GM23338 (cell line): ENCODE results near the gene CERK. TPM values are rescaled to one million over a fixed set of nuclear protein-coding genes. Genes with fewer than 3 reads are reported as not detected.

ENCODE experiments used
- ATAC-seq: fragments of 200-7000 bp; cut with Tn5 transposase; 3 replicates; pipeline ENCODE4 v1.9.1; 2020
- DNase-seq: peaks from one replicate; pipeline ENCODE4 v3.0.0-alpha.2; 2015; ENCODE audit warnings: low spot score
- H2AFZ ChIP-seq: fragments of 200-600 bp; sonication (generic); 2 replicates; pipeline ENCODE4 v1.8.0; 2016; ENCODE audit warnings: antibody characterized with exemption, mild to moderate bottlenecking, moderate library complexity
- H3F3A ChIP-seq: fragments of 200-600 bp; sonication (generic); replicated peaks from 2 replicates; pipeline ENCODE4 v1.8.0; 2017; ENCODE audit warnings: antibody characterized with exemption, mixed run types, low read depth
- H3K27ac ChIP-seq: fragments of 200-600 bp; sonication (generic); 2 replicates; pipeline ENCODE4 v1.6.1; 2016; ENCODE audit warnings: low read depth
- H3K27me3 ChIP-seq: fragments of 200-600 bp; sonication (generic); 2 replicates; pipeline ENCODE4 v1.8.0; 2016; ENCODE audit warnings: mild to moderate bottlenecking, mixed run types, moderate library complexity; ENCODE audit not compliant: insufficient read depth
- H3K36me3 ChIP-seq: fragments of 200-600 bp; sonication (generic); 2 replicates; pipeline ENCODE4 v1.8.0; 2016; ENCODE audit warnings: mild to moderate bottlenecking; ENCODE audit not compliant: insufficient read depth
- H3K4me1 ChIP-seq: fragments of 200-600 bp; sonication (generic); 2 replicates; pipeline ENCODE4 v1.8.0; 2016; ENCODE audit warnings: mild to moderate bottlenecking, moderate library complexity; ENCODE audit not compliant: insufficient read depth
- H3K4me2 ChIP-seq: fragments of 200-600 bp; sonication (generic); 2 replicates; pipeline ENCODE4 v1.7.1; 2017; ENCODE audit warnings: mixed run types
- H3K4me3 ChIP-seq: fragments of 200-600 bp; sonication (generic); 2 replicates; pipeline ENCODE4 v1.6.1; 2016; ENCODE audit warnings: mixed run types
- H3K79me2 ChIP-seq: fragments of 200-600 bp; sonication (generic); replicated peaks from 2 replicates; pipeline ENCODE4 v1.8.0; 2017; ENCODE audit warnings: mild to moderate bottlenecking; ENCODE audit not compliant: insufficient read depth
- H3K9me2 ChIP-seq: fragments of 200-600 bp; sonication (generic); 2 replicates; pipeline ENCODE4 v1.8.0; 2017; ENCODE audit not compliant: insufficient read depth
- H4K20me1 ChIP-seq: fragments of 200-600 bp; sonication (generic); replicated peaks from 2 replicates; pipeline ENCODE4 v1.8.0; 2017; ENCODE audit warnings: mild to moderate bottlenecking; ENCODE audit not compliant: insufficient read depth
- H3K27ac Mint-ChIP-seq: 2 replicates; pipeline ENCODE4 v1.8.0; 2020; ENCODE audit warnings: inconsistent platforms, mild to moderate bottlenecking, moderate library complexity, mixed read lengths
- H3K27me3 Mint-ChIP-seq: 3 replicates; pipeline ENCODE4 v1.8.0; 2022; ENCODE audit warnings: low read depth, mild to moderate bottlenecking, moderate library complexity, mixed read lengths, inconsistent platforms; ENCODE audit not compliant: insufficient read depth, poor library complexity
- H3K36me3 Mint-ChIP-seq: 3 replicates; pipeline ENCODE4 v1.8.0; 2021; ENCODE audit warnings: low read depth, mild to moderate bottlenecking, inconsistent platforms, moderate library complexity, mixed read lengths
- H3K4me1 Mint-ChIP-seq: 3 replicates; pipeline ENCODE4 v1.8.0; 2020; ENCODE audit warnings: mild to moderate bottlenecking, inconsistent platforms, mixed read lengths
- H3K4me3 Mint-ChIP-seq: 3 replicates; pipeline ENCODE4 v1.8.0; 2021; ENCODE audit warnings: moderate library complexity, mild to moderate bottlenecking, inconsistent platforms, mixed read lengths
- H3K9me3 Mint-ChIP-seq: 3 replicates; pipeline ENCODE4 v1.8.0; 2020; ENCODE audit warnings: moderate library complexity, mild to moderate bottlenecking, inconsistent platforms, mixed read lengths
- CREB1 ChIP-seq: fragments of 250-450 bp; sonication (Bioruptor Pico); IDR thresholded peaks from 2 replicates; pipeline ENCODE4 v1.5.0; 2020; ENCODE audit warnings: low read depth, mild to moderate bottlenecking, moderate library complexity
- CTCF ChIP-seq, 2 experiments: fragments of 200-600 bp in 1 of 2; sonication (generic) in 1 of 2; conservative IDR thresholded peaks; 2 replicates each; pipeline versions ENCODE4 v1.5.1 to v1.6.1; 2016 to 2017; ENCODE audit warnings: antibody characterized with exemption in 2 of 2, low read depth in 2 of 2, mild to moderate bottlenecking in 2 of 2, moderate library complexity in 1 of 2
- ETS1 ChIP-seq: IDR thresholded peaks from 2 replicates; pipeline ENCODE4 v1.6.1; 2016; ENCODE audit warnings: antibody characterized with exemption
- EZH2 ChIP-seq: fragments of 200-600 bp; sonication (generic); IDR thresholded peaks from one replicate; pipeline ENCODE4 v1.8.0; 2017; ENCODE audit warnings: antibody characterized with exemption, mild to moderate bottlenecking, low read depth; ENCODE audit not compliant: unreplicated experiment
- EZH2phosphoT487 ChIP-seq: fragments of 200-600 bp; sonication (generic); IDR thresholded peaks from one replicate; pipeline ENCODE4 v1.8.1; 2018; ENCODE audit warnings: antibody characterized with exemption; ENCODE audit not compliant: unreplicated experiment
- JUNB ChIP-seq: IDR thresholded peaks from one replicate; pipeline ENCODE4 v1.6.1; 2016; ENCODE audit warnings: antibody characterized with exemption; ENCODE audit not compliant: unreplicated experiment
- REST ChIP-seq: IDR thresholded peaks from one replicate; pipeline ENCODE4 v1.6.1; 2018; ENCODE audit warnings: antibody characterized with exemption; ENCODE audit not compliant: unreplicated experiment
- STAT1 ChIP-seq: IDR thresholded peaks from one replicate; pipeline ENCODE4 v1.6.1; 2016; ENCODE audit warnings: antibody characterized with exemption; ENCODE audit not compliant: unreplicated experiment
- ZNF331 ChIP-seq: fragments of 250-450 bp; sonication (Bioruptor Pico); IDR thresholded peaks from 2 replicates; pipeline ENCODE4 v1.5.0; 2020; ENCODE audit warnings: low read depth, mild to moderate bottlenecking, moderate library complexity
- ZNF462 ChIP-seq: fragments of 250-450 bp; sonication (Bioruptor Pico); IDR thresholded peaks from 2 replicates; pipeline ENCODE4 v1.5.0; 2020; ENCODE audit warnings: mild to moderate bottlenecking, moderate library complexity
- polyA plus RNA-seq: library from polyadenylated mRNA; unstranded; fragments of >200 nt; fragmentation: Nextera tagmentation; extraction: Ambion mirVana; gene quantifications from 2 replicates; pipeline ENCODE4 v1.2.1, GENCODE V29; 2016
- total RNA-seq: library from RNA; depleted of rRNA; stranded (reverse); fragments of >200 nt; shearing (Covaris generic); gene quantifications from 2 replicates; pipeline ENCODE4 v1.2.3, GENCODE V29; 2014

The CERK gene
- total and polyA plus RNA-seq, 2 experiments from 2014 or later = 12.7 to 62.9 TPM

DNA sequence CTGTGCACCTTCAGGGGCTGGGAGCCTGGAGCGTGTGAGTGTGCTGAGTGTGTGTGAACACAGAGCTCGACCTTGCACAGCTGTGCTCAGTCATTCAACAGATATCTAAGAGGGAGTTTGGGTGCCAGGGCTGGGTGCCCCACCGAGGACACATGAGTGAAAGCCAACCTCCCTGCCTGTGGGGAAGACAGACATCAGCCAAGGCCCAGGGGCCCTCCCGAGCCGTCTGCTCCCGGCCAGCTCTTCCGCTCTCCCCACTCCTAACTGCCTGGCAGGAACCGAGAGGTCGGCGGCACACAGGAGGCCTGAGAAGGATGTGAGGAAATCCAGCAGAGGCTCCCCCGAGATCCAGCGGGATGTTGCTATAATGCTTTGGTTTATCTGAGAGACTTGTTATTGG lies 32.0 kb downstream of the CERK start:
- H4K20me1 ChIP-seq = no peaks in the 10 kb centered on the region
- H3K27ac ChIP-seq = no peak overlapping the region
- Mint-ChIP-seq H3K4me1 (peaks cover 3% of the 10 kb centered on the region; the same call in 2 of the 3 replicates), H3K27me3 (peaks cover 8% of the 10 kb centered on the region), H3K4me3 (no peak overlapping the region), H3K9me3 (no peaks in the 10 kb centered on the region; the same call in 2 of the 3 replicates), H3K27ac (no peak overlapping the region), H3K36me3 (peaks cover 56% of the 10 kb centered on the region)
- TF ChIP-seq STAT1 = no peak
- no peak for TF ChIP-seq EZH2phosphoT487
- TF ChIP-seq ZNF331 (CRISPR knock-in tag) = no peak
- no peak for TF ChIP-seq CREB1
- TF ChIP-seq ZNF462 (CRISPR knock-in tag) = no peak
- no peak for TF ChIP-seq EZH2
- TF ChIP-seq REST = no peak
- no peak for TF ChIP-seq JUNB
- TF ChIP-seq CTCF (conservative IDR thresholded peaks at IDR 0.05; ENCODE audit: low read depth in 2 of 2) = no peak
- no peak for TF ChIP-seq ETS1
- H3K4me1 ChIP-seq = no peaks in the 10 kb centered on the region
- H3F3A ChIP-seq = no peaks in the 10 kb centered on the region
- H2AFZ ChIP-seq = no peak overlapping the region
- H3K36me3 ChIP-seq = peaks cover 9% of the 10 kb centered on the region; the same call in 1 of the 2 replicates
- H3K79me2 ChIP-seq = no peaks in the 10 kb centered on the region
- ATAC-seq (no peak), DNase-seq (no peak)
- no peaks in the 10 kb centered on the region for H3K9me2 ChIP-seq
- H3K4me2 ChIP-seq = no peak overlapping the region
- H3K27me3 ChIP-seq = no peaks in the 10 kb centered on the region
- H3K4me3 ChIP-seq = no peak overlapping the region
